Measurements from ENCODE around the gene CHRNA4.

CHRNA4 gene

DNA sequence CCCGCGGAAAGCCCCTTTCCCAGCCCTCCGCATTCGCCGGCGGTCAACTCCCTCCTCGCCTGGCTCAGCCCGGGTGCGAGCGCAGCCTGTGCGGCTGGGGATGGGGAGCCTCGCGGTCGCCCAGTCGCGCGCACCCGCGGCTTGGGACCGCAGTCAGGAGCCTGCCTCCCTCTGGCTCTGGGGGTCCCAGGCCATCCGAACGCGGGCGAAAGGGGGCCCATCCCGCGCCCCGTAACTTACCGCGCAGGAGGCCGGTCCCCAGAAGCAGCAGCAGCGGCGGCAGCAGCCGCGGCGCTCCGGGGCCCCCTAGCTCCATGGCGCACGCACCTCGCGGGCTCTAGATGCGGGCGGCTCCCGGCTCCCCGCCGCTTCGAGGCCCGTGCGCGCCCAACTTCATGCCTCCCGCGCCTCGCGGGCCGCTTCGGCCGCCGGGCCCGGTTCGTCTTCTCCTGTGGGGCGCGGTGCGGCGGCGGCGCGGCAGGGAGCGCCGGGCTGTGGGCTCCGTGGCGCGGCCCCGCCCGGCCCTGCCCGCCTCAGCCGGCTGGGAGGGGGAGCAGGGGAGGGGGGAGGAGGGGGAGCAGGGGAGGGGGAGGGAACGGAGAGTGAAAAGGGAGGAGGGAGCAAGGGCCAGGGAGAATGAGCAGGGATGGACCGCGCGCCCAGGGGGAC lies at the start of gene CHRNA4:
Gene CHRNA4, minus strand, starts transcription at position 500 of the 669 bp plus-strand sequence. Its CDS starts 184 bp downstream, at position 316.
- no peak for DNase-seq (ENCODE audit: low read depth in 2 of 2)

DNA sequence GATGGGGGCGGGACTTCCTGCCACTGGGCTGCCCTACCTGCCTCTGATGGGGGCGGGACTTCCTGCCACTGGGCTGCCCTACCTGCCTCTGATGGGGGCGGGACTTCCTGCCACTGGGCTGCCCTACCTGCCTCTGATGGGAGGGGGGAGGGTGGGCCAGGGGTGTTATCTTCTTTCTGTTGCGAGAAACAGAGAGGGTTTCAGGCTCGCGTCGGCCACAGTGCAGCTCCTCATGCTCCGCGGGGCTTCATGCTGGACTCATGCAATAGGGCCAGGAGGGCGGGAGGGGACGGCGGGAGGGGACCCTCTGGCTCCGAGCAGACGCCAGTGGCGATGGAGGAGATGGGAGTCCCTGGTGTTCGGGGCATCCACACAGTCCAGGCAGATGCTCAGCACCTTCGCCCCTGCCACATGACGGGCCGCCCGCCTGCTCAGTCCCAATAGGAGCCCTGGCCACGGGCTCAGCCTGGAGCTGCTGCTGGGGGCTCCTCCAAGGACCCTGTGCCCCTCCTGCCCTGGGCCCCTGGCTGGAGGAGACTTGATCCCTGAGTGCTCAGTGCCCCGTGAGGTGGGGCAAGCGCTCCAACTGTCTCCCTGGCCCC lies 48.8 kb upstream of the CHRNA4 start:
- no peak for DNase-seq (ENCODE audit: low read depth in 2 of 2)

DNA sequence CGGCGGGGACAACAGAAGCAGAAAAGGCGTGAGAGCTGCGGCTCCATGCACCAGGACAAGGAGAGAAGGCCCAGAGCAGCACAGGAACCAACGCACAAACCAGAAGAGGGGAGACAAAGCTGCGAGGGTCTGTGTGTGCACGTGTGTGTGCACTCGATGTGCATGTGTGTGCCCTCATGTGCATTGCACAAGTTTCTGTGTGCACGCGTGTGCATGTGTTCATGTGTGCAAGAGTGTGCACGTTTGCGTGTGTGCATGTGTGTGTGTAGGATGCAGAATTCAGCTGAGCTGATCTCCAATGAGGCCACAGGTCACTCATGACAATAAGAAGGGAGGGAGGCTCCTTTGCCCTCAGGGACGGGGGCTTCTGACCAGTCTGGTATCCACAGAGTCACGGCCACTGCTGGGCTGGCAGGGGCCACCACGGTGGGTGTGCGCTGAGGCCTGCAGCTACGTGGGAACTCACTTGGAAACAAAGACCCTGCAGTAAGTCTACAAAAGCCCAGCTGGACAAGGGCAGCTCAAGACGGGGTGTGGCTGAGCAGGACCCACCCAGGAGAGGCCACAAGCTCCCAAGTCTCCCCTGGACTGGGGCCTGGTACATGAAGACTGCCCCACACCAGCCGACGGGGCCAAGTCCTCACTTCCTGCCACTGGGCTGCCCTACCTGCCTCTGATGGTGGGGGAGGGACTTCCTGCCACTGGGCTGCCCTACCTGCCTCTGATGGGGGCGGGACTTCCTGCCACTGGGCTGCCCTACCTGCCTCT lies 48.1 kb upstream of the CHRNA4 start:
- no peak for DNase-seq (ENCODE audit: low read depth in 2 of 2)

GRCh38 chr20:63408684-63409046 lies 47.5 kb upstream of the CHRNA4 start:
- DNase-seq (ENCODE audit: low read depth in 2 of 2), result no peak

- no peak for DNase-seq (ENCODE audit: low read depth in 2 of 2)
Measured at GRCh38 chr20:63407928-63408683, 47.0 kb upstream of the CHRNA4 start.

GRCh38 chr20:63406617-63407245 lies 45.6 kb upstream of the CHRNA4 start:
- DNase-seq (ENCODE audit: low read depth in 2 of 2), result no peak

DNA sequence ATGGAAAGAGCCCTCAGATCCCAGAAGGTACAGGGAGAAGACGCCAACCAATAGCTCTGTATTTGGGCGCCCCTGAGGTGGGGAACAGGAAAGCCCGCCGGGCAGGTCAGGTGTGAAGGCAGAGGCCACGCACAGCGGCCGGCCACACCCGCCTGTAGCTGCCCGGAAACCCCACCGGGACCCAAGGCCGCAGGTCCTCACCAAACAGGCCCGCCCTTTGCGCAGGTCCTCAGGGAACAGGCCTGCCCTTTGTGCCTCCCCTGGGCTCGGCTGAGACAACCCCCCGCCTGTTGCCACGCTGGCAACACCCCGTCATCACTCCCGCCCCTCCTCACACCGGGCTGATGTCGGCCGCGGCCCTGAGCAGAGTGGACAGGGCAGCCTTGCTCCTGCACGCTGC lies 44.9 kb upstream of the CHRNA4 start:
- DNase-seq (ENCODE audit: low read depth in 2 of 2), result no peak

GRCh38 chr20:63405102-63405730 lies 44.1 kb upstream of the CHRNA4 start:
- no peak for DNase-seq (ENCODE audit: low read depth in 2 of 2)

- DNase-seq (ENCODE audit: low read depth in 2 of 2), result no peak
Measured at GRCh38 chr20:63404129-63405085, 43.3 kb upstream of the CHRNA4 start.

DNA sequence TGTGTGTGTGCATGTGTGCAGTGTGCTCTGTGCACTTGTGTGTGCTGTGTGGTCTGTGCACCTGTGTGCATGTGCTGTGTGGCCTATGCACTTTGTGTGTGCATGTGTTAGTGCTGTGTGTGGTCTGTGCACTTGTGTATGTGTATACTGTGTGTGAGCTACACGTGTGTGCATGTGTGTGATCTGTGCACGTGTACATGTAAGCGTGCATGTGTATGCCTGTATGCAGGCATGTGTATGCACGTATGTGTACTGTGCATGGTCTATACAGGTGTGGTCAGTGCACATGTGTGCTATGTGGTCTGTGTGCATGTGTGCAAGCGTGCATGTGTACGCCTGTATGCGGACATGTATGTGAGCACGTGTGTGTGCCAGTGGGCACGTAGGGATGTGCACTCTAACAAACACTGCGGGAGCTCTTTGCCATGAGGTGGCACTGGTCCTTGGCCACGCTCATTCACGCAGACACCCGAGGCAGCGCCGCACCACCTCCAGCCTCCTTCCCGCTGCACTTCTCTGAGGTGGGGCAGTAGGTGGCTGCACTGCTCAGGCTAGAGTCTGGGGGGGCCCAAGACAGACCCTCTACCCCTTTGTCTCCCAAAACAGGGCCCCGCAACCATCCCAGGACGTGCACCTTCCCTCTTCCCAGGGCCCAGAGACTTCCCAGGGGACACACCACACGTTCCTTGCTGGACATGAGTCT lies 42.4 kb upstream of the CHRNA4 start:
- no peak for DNase-seq (ENCODE audit: low read depth in 2 of 2)

DNA sequence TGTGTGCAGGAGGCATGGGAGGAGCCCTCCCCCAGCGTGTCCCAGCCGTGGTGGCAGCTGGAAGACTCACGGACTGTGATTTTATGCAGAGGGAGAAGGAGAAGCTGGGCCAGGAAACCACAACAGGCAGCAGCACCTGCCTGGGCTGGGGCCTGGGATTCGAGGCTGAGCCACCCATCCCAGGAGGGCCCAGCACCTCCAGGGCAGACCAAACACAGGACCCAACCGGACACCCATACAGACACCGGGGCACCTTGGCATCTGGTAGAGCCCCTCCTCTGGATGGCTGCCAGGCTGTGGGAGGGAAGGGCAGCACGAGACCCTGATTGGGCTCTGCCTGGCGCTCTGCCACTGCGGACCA lies 41.7 kb upstream of the CHRNA4 start:
- DNase-seq (ENCODE audit: low read depth in 2 of 2), result no peak

GRCh38 chr20:63402181-63402859 lies 41.2 kb upstream of the CHRNA4 start:
- DNase-seq (ENCODE audit: low read depth in 2 of 2), result no peak

DNA sequence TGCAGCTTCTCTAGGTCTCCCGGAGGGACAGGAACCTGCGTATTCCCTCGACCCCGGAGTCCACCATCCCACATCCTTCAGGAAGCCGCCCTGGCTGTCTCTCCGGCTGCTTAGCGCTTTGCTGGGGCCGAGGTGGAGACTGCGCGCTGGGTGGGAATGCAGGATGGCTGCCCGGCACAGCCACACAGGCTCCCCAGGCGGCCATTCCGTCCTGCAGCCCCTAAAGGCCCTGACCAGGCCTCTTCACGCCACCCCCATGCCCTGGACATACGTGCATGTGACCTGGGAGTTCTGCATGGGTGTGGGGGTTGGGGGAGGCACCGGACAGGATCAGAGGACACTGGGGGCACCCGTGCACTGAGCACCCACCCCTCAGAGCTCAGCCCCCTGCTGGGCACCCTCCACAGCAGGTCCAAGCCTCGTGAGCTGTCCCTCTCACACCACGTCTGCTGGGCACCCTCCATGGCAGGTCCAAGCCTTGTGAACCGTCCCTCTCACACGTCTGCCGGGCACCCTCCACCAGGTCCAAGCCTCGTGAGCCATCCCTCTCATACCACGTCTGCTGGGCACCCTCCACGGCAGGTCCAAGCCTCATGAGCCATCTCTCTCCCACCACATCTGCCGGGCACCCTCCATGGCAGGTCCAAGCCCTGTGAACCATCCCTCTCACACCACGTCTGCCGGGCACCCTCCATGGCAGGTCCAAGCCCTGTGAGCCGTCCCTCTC lies 40.4 kb upstream of the CHRNA4 start:
- no peak for DNase-seq (ENCODE audit: low read depth in 2 of 2)

GRCh38 chr20:63400486-63401210 lies 39.5 kb upstream of the CHRNA4 start:
- DNase-seq (ENCODE audit: low read depth in 2 of 2), result no peak

DNA sequence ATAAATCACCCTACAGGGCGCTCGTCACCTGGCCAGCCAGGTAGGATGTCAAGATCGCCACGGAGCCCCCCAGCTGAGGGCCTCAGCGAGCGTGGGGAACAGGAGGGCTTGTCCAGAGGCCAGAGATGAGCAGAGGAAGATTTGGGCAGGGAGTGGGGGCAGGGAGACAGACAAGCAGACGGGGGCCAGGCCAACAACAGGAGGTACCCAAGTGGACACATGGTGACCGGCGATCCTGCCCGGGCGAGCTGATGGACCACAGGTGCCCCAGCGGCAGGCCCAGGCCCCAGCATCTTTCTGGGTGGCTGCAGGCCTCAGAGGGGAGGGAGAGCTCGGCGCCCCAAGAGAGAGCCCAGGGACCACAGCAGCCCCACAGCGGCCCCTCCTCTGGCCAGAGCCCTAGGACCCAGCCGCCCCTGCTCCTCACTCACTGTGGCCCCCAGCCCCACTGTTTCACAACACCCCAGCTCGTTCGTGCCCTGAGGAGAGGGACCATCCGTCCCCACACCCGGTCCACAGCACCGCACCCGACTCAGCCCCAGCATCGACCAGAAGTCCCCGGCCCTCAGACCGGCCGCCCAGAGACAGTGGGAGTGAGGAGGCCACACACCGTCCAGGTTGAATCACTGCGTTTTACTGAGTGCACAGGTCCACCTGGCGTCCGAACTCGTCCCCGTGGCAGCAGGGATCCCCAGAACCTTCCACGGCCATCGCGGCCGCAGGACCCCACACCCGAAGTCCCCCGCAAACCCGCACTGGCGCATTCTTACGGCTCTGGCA lies 38.6 kb upstream of the CHRNA4 start:
- DNase-seq (ENCODE audit: low read depth in 2 of 2), result no peak

- no peak for DNase-seq (ENCODE audit: low read depth in 2 of 2)
Measured at GRCh38 chr20:63398744-63399514, 37.8 kb upstream of the CHRNA4 start.

All from stimulated activated CD4-positive, alpha-beta T cell treated with anti-CD3 and anti-CD28 coated beads, Interleukin-1b, Interleukin-23, amount 100 ng/mL, for 4 hours (primary cell).